ENCODE data around the gene SSTR4.

The SSTR4 gene

GRCh38 chr20:23065266-23066201, 30.4 kb downstream of the SSTR4 start:
- Histone ChIP-seq H3K27me3 (ENCODE audit: insufficient read depth, low read length) (no peaks in the 10 kb centered on the region), H3K4me1 (ENCODE audit: control insufficient read depth, insufficient read depth, low read length, unreplicated experiment) (peaks cover 9% of the 10 kb centered on the region), H3K4me3 (ENCODE audit: low read depth, low read length) (no peak overlapping the region), H3K36me3 (ENCODE audit: insufficient read depth, low read length) (no peaks in the 10 kb centered on the region), H2AFZ (ENCODE audit: low read length, unreplicated experiment) (no peak overlapping the region), H3K27ac (ENCODE audit: low read depth, low read length) (no peak overlapping the region), H3K79me2 (ENCODE audit: control insufficient read depth, insufficient read depth, low read length, unreplicated experiment) (no peaks in the 10 kb centered on the region)

DNA sequence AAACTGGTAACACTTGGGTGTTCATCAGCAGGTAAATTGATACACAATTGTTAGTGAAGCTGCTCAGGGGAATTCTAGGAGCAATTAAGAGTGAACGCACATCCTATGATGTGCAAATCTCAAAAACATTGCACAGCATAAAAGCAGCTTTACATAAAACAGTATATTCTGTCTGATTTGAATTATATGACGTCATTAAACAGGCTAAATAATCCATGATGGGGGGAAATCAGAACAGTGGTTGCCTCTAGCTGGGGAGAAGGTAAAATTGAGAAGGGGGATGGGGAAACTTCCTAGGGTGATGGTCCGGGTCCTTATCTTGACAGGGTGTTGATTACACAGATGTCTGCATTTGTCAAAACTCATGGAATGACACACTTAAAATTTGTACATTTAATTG, 31.7 kb downstream of the SSTR4 start:
- Histone ChIP-seq H3K4me3 (ENCODE audit: low read depth, low read length) (no peak overlapping the region), H3K27ac (ENCODE audit: low read depth, low read length) (no peak overlapping the region), H3K27me3 (ENCODE audit: insufficient read depth, low read length) (no peaks in the 10 kb centered on the region)

DNA sequence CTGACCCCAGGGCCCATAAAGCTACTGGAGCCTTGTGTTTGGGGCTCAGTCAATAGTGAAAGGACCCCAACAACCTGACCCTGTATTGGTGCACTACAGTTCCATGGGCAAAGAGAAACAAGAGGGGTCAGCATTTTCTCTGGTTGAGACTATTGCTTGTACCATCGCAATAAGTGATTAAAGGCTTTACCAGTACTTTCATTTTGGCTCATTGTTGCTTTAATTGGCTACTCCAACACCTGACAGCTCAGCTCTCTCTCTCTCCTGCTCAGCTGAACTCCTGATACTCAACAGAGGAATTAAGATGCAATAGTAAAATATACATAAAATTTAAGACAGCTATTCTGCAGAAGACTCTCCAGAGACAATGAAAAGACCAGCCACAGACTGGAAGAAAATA, 33.2 kb downstream of the SSTR4 start:
- H3K27me3 ChIP-seq (ENCODE audit: insufficient read depth, low read length) = no peaks in the 10 kb centered on the region
- no peaks in the 10 kb centered on the region for H3K4me1 ChIP-seq (ENCODE audit: control insufficient read depth, insufficient read depth, low read length, unreplicated experiment)

More for the DNA sequence above, 31.7 kb downstream of the SSTR4 start:
- Histone ChIP-seq H3K79me2 (ENCODE audit: control insufficient read depth, insufficient read depth, low read length, unreplicated experiment) (no peaks in the 10 kb centered on the region), H3K36me3 (ENCODE audit: insufficient read depth, low read length) (no peaks in the 10 kb centered on the region), H2AFZ (ENCODE audit: low read length, unreplicated experiment) (no peak overlapping the region), H3K4me1 (ENCODE audit: control insufficient read depth, insufficient read depth, low read length, unreplicated experiment) (peaks cover 3% of the 10 kb centered on the region)

DNA sequence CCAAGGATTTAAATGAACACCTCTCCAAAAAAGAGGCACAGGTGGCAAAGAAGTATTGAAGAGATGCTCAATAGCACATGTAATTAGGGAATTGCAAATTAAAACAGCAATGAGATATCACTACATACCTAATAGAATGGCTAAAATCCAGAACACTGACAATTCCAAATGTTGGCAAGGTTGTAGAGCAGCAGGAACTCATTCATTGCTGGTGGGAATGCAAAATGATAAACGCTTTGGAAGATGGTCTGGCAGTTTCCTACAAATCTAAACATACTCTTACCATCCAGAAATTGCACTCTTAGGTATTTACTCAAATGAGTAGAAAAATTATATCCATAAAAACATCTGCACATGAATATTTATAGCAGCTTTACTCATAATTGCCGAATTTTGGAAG, 34.0 kb downstream of the SSTR4 start:
- Histone ChIP-seq H3K4me1 (ENCODE audit: control insufficient read depth, insufficient read depth, low read length, unreplicated experiment) (no peaks in the 10 kb centered on the region), H3K27ac (ENCODE audit: low read depth, low read length) (no peak overlapping the region), H3K4me3 (ENCODE audit: low read depth, low read length) (no peak overlapping the region), H3K36me3 (ENCODE audit: insufficient read depth, low read length) (no peaks in the 10 kb centered on the region), H3K79me2 (ENCODE audit: control insufficient read depth, insufficient read depth, low read length, unreplicated experiment) (no peaks in the 10 kb centered on the region), H3K27me3 (ENCODE audit: insufficient read depth, low read length) (no peaks in the 10 kb centered on the region), H2AFZ (ENCODE audit: low read length, unreplicated experiment) (no peak overlapping the region)

More for the DNA sequence above, 33.2 kb downstream of the SSTR4 start:
- Histone ChIP-seq H3K79me2 (ENCODE audit: control insufficient read depth, insufficient read depth, low read length, unreplicated experiment) (no peaks in the 10 kb centered on the region), H3K36me3 (ENCODE audit: insufficient read depth, low read length) (no peaks in the 10 kb centered on the region), H2AFZ (ENCODE audit: low read length, unreplicated experiment) (no peak overlapping the region), H3K27ac (ENCODE audit: low read depth, low read length) (no peak overlapping the region), H3K4me3 (ENCODE audit: low read depth, low read length) (no peak overlapping the region)

DNA sequence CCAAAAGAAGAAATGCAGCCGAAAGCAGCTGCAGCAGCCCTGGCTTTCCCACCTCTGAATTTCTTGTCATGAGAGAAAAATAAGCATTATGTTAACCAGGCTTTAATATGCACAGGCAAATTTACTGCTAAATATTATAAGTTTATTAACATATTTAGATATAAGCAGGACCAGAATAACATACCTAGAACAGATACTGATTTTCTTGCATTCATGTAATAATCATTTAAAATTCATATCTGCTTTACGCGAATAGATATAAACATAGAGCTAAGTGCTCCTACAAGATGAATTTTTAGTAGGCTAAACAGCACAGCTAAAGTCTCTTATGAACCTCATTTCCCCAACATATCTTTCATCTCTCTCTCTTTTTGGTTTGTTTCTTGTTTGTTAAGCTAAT, 36.3 kb downstream of the SSTR4 start:
- Histone ChIP-seq H3K36me3 (ENCODE audit: insufficient read depth, low read length) (no peaks in the 10 kb centered on the region), H3K4me3 (ENCODE audit: low read depth, low read length) (no peak overlapping the region), H3K27me3 (ENCODE audit: insufficient read depth, low read length) (no peaks in the 10 kb centered on the region), H3K4me1 (ENCODE audit: control insufficient read depth, insufficient read depth, low read length, unreplicated experiment) (no peaks in the 10 kb centered on the region), H3K79me2 (ENCODE audit: control insufficient read depth, insufficient read depth, low read length, unreplicated experiment) (no peaks in the 10 kb centered on the region), H2AFZ (ENCODE audit: low read length, unreplicated experiment) (no peak overlapping the region), H3K27ac (ENCODE audit: low read depth, low read length) (no peak overlapping the region)

- Histone ChIP-seq H3K4me1 (ENCODE audit: control insufficient read depth, insufficient read depth, low read length, unreplicated experiment) (no peaks in the 10 kb centered on the region), H2AFZ (ENCODE audit: low read length, unreplicated experiment) (no peak overlapping the region), H3K79me2 (ENCODE audit: control insufficient read depth, insufficient read depth, low read length, unreplicated experiment) (no peaks in the 10 kb centered on the region), H3K4me3 (ENCODE audit: low read depth, low read length) (no peak overlapping the region), H3K36me3 (ENCODE audit: insufficient read depth, low read length) (no peaks in the 10 kb centered on the region), H3K27me3 (ENCODE audit: insufficient read depth, low read length) (no peaks in the 10 kb centered on the region), H3K27ac (ENCODE audit: low read depth, low read length) (no peak overlapping the region)
These were observed 36.9 kb downstream of the SSTR4 start for GRCh38 chr20:23071996-23072395.

DNA sequence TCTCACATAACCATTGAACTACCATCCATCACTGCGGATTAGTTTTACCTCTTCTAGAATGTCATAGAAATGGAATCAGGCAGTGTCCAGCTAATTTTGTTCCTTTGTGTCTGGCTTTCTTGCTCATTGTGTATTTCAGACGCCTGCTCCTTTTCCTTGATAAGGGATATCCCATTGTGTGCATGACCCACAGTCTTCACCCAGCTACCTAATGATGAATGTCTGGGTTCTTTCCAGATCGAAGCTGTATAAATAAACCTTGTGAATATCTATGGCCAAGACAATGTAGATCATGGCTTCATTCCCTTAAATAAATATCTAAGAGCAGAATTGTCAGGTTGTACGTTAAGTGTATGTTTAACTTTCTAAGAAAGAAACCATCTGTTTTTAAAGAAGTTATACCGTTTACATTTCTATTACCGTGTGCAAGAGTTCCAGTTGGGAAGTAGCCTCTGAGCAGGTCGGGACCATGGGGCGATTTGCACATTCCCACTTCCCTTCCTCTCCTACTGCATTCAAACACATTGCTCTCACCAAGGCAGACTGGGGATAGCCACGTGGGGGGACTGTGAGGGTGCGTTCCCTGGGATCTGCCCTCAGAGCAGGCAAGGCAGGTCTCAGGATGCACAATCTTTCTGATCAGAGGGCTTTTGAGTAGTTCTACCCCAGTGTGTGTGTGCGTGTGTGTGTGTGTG, 37.9 kb downstream of the SSTR4 start:
- no peaks in the 10 kb centered on the region for H3K79me2 ChIP-seq (ENCODE audit: control insufficient read depth, insufficient read depth, low read length, unreplicated experiment)
- no peak overlapping the region for H3K4me3 ChIP-seq (ENCODE audit: low read depth, low read length)
- no peak overlapping the region for H3K27ac ChIP-seq (ENCODE audit: low read depth, low read length)
- no peaks in the 10 kb centered on the region for H3K36me3 ChIP-seq (ENCODE audit: insufficient read depth, low read length)
- no peak overlapping the region for H2AFZ ChIP-seq (ENCODE audit: low read length, unreplicated experiment)
- peaks cover 3% of the 10 kb centered on the region; the same call in 1 of the 2 replicates for H3K27me3 ChIP-seq (ENCODE audit: insufficient read depth, low read length)
- no peaks in the 10 kb centered on the region for H3K4me1 ChIP-seq (ENCODE audit: control insufficient read depth, insufficient read depth, low read length, unreplicated experiment)

DNA sequence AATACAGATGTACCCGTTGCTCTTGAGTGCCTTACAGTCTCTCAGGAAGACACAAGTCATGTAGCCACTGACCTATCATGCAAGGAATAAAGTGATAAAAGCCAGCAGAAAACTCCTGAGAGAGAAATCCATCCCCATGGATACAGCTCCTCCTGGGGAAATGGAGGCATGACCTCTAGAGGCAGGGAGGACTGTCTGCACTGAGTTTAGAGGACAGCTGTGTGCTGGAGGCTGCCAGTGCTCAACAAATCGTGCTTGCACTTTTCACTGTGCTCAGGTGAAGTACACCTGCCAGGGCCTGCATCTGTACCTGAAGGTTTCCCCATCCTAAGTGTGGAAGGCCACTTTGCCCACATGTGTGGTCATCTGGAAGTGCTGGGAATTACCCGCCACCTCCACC, 38.9 kb downstream of the SSTR4 start:
- Histone ChIP-seq H3K4me1 (ENCODE audit: control insufficient read depth, insufficient read depth, low read length, unreplicated experiment) (no peaks in the 10 kb centered on the region), H3K79me2 (ENCODE audit: control insufficient read depth, insufficient read depth, low read length, unreplicated experiment) (no peaks in the 10 kb centered on the region), H3K36me3 (ENCODE audit: insufficient read depth, low read length) (no peaks in the 10 kb centered on the region), H2AFZ (ENCODE audit: low read length, unreplicated experiment) (no peak overlapping the region), H3K4me3 (ENCODE audit: low read depth, low read length) (no peak overlapping the region), H3K27ac (ENCODE audit: low read depth, low read length) (no peak overlapping the region), H3K27me3 (ENCODE audit: insufficient read depth, low read length) (peaks cover 3% of the 10 kb centered on the region; the same call in 1 of the 2 replicates)

DNA sequence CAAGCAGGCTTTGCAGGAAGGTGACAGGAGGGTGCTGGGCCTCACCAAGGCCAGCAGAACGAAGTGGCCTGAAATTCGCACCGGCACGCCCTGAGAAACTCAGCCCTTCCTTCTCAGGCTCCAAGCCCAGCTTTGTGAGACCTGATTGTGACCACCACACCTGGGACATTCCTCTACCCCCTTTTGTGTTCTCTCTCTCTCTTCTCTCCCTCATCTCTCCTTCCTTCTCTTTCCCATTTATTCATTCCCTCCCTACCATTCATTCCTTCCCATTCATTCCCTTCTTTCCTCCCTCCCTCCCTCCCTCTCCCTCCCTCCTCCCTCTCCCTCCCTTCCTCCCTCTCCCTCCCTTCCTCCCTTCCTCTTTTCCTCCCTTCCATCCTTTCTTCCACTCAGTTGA, 42.2 kb downstream of the SSTR4 start:
- Histone ChIP-seq H3K27ac (ENCODE audit: low read depth, low read length) (no peak overlapping the region), H3K27me3 (ENCODE audit: insufficient read depth, low read length) (peaks cover 18% of the 10 kb centered on the region), H2AFZ (ENCODE audit: low read length, unreplicated experiment) (no peak overlapping the region), H3K36me3 (ENCODE audit: insufficient read depth, low read length) (no peaks in the 10 kb centered on the region), H3K4me3 (ENCODE audit: low read depth, low read length) (no peak overlapping the region), H3K4me1 (ENCODE audit: control insufficient read depth, insufficient read depth, low read length, unreplicated experiment) (no peaks in the 10 kb centered on the region), H3K79me2 (ENCODE audit: control insufficient read depth, insufficient read depth, low read length, unreplicated experiment) (no peaks in the 10 kb centered on the region)

- no peak overlapping the region for H2AFZ ChIP-seq (ENCODE audit: low read length, unreplicated experiment)
- H3K4me1 ChIP-seq (ENCODE audit: control insufficient read depth, insufficient read depth, low read length, unreplicated experiment) = no peaks in the 10 kb centered on the region
- no peak overlapping the region for H3K27ac ChIP-seq (ENCODE audit: low read depth, low read length)
- no peaks in the 10 kb centered on the region for H3K36me3 ChIP-seq (ENCODE audit: insufficient read depth, low read length)
- H3K27me3 ChIP-seq (ENCODE audit: insufficient read depth, low read length) = peaks cover 18% of the 10 kb centered on the region
- no peak overlapping the region for H3K4me3 ChIP-seq (ENCODE audit: low read depth, low read length)
- no peaks in the 10 kb centered on the region for H3K79me2 ChIP-seq (ENCODE audit: control insufficient read depth, insufficient read depth, low read length, unreplicated experiment)
These were observed 43.4 kb downstream of the SSTR4 start for GRCh38 chr20:23078351-23079015.

Data from ACC112 (cell line).